Measurements from ENCODE around the gene BPNT1. TPM values are rescaled to one million over a fixed set of nuclear protein-coding genes. Genes with fewer than 3 reads are reported as not detected.

BPNT1 gene
- total RNA-seq, 1 experiment from 2014 or later: 13.6 TPM

DNA sequence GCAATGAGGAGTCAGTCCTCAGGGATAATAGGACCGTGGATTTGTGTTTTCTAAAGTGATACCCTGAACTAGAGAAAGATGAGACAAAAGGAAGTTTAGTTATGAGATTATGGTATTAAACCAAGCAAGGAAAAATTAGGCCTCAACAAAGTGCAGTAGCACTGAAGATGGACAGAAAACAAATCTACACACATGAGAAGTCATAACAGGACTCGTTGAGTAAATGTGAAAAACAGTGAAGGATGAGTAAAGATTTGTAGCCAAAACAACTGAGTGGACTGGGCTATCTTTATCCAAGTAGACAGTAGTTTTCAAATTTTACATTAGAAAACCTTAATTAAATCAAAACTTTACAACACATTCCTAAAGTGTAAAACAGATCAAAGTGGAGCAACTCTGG is 58.3 kb downstream of the BPNT1 start:
- Mint-ChIP-seq H3K4me3 (no peak overlapping the region), H3K9me3 (no peaks in the 10 kb centered on the region), H3K36me3 (ENCODE audit: insufficient read depth in 1 of 3, low read depth in 3 of 3) (peaks cover 17 to 56% (median 47%) of the 10 kb centered on the region in 3 experiments; a peak in 6 of 7 replicates), H3K4me1 (no peaks in the 10 kb centered on the region), H3K27me3 (ENCODE audit: low read depth) (no peaks in the 10 kb centered on the region), H3K27ac (no peak overlapping the region)
- H3K56ac ChIP-seq (ENCODE audit: insufficient read length, low read depth, low read length): no peak overlapping the region
- DNase-seq: no peak
- no peaks in the 10 kb centered on the region; the same call in 1 of the 2 replicates for H3K79me2 ChIP-seq (ENCODE audit: insufficient read depth, low read length)
- no peak overlapping the region for H3K18ac ChIP-seq (ENCODE audit: insufficient read length, low read depth, low read length)
- no peak overlapping the region for H2BK120ac ChIP-seq (ENCODE audit: low read depth, low read length, poor library complexity, severe bottlenecking)
- H3K27me3 ChIP-seq (ENCODE audit: insufficient read depth, low read length): no peaks in the 10 kb centered on the region
- H2BK5ac ChIP-seq (ENCODE audit: insufficient read length, low read length): no peak overlapping the region
- H3K4me1 ChIP-seq (ENCODE audit: insufficient read depth, low read length): no peaks in the 10 kb centered on the region
- H2BK20ac ChIP-seq (ENCODE audit: low read depth, low read length, poor library complexity, severe bottlenecking): no peak overlapping the region
- H3K14ac ChIP-seq (ENCODE audit: insufficient read depth, low read length): no peak overlapping the region
- H2AK5ac ChIP-seq (ENCODE audit: insufficient read length, low read length): no peak overlapping the region
- H4K20me1 ChIP-seq (ENCODE audit: control insufficient read depth, insufficient read depth, insufficient read length): no peaks in the 10 kb centered on the region
- no peaks in the 10 kb centered on the region for H3K23me2 ChIP-seq (ENCODE audit: insufficient read length, low read depth, low read length, poor library complexity, severe bottlenecking)
- H3K4ac ChIP-seq (ENCODE audit: low read depth, low read length): no peak overlapping the region
- H3K9me3 ChIP-seq (ENCODE audit: control insufficient read depth, low read depth, low read length): no peaks in the 10 kb centered on the region
- no peak overlapping the region for H4K91ac ChIP-seq (ENCODE audit: insufficient read length, low read depth, low read length)
- H3K27ac ChIP-seq (ENCODE audit: insufficient read length, low read depth, low read length): no peak overlapping the region
- H2BK12ac ChIP-seq (ENCODE audit: insufficient read length, low read depth, low read length): no peak overlapping the region
- no peak overlapping the region for H3K23ac ChIP-seq (ENCODE audit: insufficient read length, low read depth, low read length)
- H3K79me1 ChIP-seq (ENCODE audit: insufficient read depth, low read depth, low read length, poor library complexity, severe bottlenecking): no peaks in the 10 kb centered on the region
- no peak overlapping the region for H3K4me2 ChIP-seq (ENCODE audit: insufficient read depth, insufficient read length, low read length)
- no peak overlapping the region for H3T11ph ChIP-seq (ENCODE audit: low read length)
- H4K8ac ChIP-seq (replicated peaks; ENCODE audit: insufficient read length, low read depth, low read length): no peak overlapping the region
- no peak overlapping the region for H2AFZ ChIP-seq (ENCODE audit: low read length)
- TF ChIP-seq, protein P1, sequence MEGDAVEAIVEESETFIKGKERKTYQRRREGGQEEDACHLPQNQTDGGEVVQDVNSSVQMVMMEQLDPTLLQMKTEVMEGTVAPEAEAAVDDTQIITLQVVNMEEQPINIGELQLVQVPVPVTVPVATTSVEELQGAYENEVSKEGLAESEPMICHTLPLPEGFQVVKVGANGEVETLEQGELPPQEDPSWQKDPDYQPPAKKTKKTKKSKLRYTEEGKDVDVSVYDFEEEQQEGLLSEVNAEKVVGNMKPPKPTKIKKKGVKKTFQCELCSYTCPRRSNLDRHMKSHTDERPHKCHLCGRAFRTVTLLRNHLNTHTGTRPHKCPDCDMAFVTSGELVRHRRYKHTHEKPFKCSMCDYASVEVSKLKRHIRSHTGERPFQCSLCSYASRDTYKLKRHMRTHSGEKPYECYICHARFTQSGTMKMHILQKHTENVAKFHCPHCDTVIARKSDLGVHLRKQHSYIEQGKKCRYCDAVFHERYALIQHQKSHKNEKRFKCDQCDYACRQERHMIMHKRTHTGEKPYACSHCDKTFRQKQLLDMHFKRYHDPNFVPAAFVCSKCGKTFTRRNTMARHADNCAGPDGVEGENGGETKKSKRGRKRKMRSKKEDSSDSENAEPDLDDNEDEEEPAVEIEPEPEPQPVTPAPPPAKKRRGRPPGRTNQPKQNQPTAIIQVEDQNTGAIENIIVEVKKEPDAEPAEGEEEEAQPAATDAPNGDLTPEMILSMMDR (conservative IDR thresholded peaks at IDR 0.05): no peak
- no peak overlapping the region for H2BK15ac ChIP-seq (ENCODE audit: low read depth, low read length)
- H3K9ac ChIP-seq (ENCODE audit: extremely low read depth, insufficient read length, low read length): no peak overlapping the region
- WGBS (ENCODE audit: extremely low coverage, insufficient read length, low lambda C conversion rate): no CpG with 5 or more reads among the region's 2 CpGs
- no peak overlapping the region for H4K5ac ChIP-seq (ENCODE audit: insufficient read length, low read depth, low read length)

Data from H9 (cell line).